Vagina (tissue), 2 donors: ENCODE data around the gene PATL1. TPM values are rescaled to one million over a fixed set of nuclear protein-coding genes. Genes with fewer than 3 reads are reported as not detected.
"Not testable (repeated sequence)": the region's sequence is repeated elsewhere in the genome, so short reads cannot be mapped to it uniquely, and the experiment has no call there.

Experiments
- DNase-seq, 2 donors: peaks; one replicate each; pipeline ENCODE4 v3.0.0-alpha.2; 2017; ENCODE audit errors: extremely low spot score in 2 of 2
- H3K27ac ChIP-seq: fragments of 200-600 bp; sonication (generic); one replicate; pipeline ENCODE4 v1.5.1; 2019
- H3K27me3 ChIP-seq: fragments of 200-600 bp; sonication (generic); one replicate; pipeline ENCODE4 v1.5.1; 2019
- H3K36me3 ChIP-seq, 2 donors: fragments of 200-600 bp; sonication (generic); one replicate each; pipeline ENCODE4 v1.5.1; 2017 to 2019
- H3K4me1 ChIP-seq: fragments of 200-600 bp; sonication (generic); one replicate; pipeline ENCODE4 v1.5.1; 2019
- H3K4me3 ChIP-seq, 2 donors: fragments of 200-600 bp; sonication (generic); 1 replicate in 1 of 2; 2 replicates in 1 of 2; pipeline ENCODE4 v1.5.1; 2016 to 2019
- H3K9me3 ChIP-seq: fragments of 200-600 bp; sonication (generic); one replicate; pipeline ENCODE4 v1.5.1; 2019
- POLR2A ChIP-seq, 2 donors: fragments of 450-650 bp; IDR thresholded peaks; one replicate each; pipeline ENCODE4 v1.6.1; 2017; ENCODE audit warnings: antibody characterized with exemption in 2 of 2, mild to moderate bottlenecking in 2 of 2, moderate library complexity in 2 of 2
- POLR2AphosphoS5 ChIP-seq, 2 donors: sonication (generic); formaldehyde crosslinking; IDR thresholded peaks; one replicate each; pipeline ENCODE4 v1.9.0; 2017; ENCODE audit warnings: antibody characterized with exemption in 2 of 2, mild to moderate bottlenecking in 2 of 2, low read depth in 1 of 2; ENCODE audit not compliant: insufficient read depth in 1 of 2
- intact Hi-C: fragments of 100-400 bp; cut with DNase I; formaldehyde crosslinking; loops from one replicate; pipeline ENCODE4 v1.15.1; 2023
- total RNA-seq: library from RNA; depleted of rRNA; stranded (reverse); fragments of >200 nt; gene quantifications from one replicate; pipeline ENCODE4 v1.2.3, GENCODE V29; 2016
- TF ChIP-seq, protein P1 (sequence below), 3 experiments: fragments of 450-650 bp in 2 of 3; fragments of 200-600 bp in 1 of 3; sonication (generic) in 1 of 3; IDR thresholded peaks; one replicate each; pipeline ENCODE4 v1.5.1; 2017 to 2019; ENCODE audit warnings: antibody characterized with exemption in 3 of 3, mild to moderate bottlenecking in 2 of 3, moderate library complexity in 2 of 3

The PATL1 gene
- total RNA-seq, 1 donor from 2014 or later = 14.5 TPM

DNA sequence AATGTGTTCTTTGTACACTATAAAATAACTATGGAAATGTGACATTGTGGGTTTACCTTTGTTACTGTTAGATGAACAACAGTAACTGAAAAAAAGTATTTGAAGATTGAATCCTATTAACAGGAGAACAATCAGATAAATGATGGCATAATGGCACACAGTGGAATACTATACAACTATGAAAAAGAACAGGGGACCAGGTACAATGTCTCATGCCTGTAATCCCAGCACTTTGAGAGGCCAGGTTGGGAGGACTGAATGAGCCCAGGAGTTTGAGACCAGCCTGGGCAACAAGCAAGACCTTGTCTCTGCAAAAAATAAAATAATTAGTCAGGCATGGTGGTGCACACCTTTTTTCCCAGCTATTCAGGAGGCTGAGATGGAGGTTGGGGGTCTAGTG lies 38.8 kb downstream of the PATL1 start:
- Histone ChIP-seq H3K27ac (no peak overlapping the region), H3K9me3 (no peaks in the 10 kb centered on the region), H3K4me1 (no peaks in the 10 kb centered on the region), H3K27me3 (no peaks in the 10 kb centered on the region), H3K36me3 (peaks cover 0 to 3% of the 10 kb centered on the region in 2 donors), H3K4me3 (no peak overlapping the region)
- TF ChIP-seq, protein P1, sequence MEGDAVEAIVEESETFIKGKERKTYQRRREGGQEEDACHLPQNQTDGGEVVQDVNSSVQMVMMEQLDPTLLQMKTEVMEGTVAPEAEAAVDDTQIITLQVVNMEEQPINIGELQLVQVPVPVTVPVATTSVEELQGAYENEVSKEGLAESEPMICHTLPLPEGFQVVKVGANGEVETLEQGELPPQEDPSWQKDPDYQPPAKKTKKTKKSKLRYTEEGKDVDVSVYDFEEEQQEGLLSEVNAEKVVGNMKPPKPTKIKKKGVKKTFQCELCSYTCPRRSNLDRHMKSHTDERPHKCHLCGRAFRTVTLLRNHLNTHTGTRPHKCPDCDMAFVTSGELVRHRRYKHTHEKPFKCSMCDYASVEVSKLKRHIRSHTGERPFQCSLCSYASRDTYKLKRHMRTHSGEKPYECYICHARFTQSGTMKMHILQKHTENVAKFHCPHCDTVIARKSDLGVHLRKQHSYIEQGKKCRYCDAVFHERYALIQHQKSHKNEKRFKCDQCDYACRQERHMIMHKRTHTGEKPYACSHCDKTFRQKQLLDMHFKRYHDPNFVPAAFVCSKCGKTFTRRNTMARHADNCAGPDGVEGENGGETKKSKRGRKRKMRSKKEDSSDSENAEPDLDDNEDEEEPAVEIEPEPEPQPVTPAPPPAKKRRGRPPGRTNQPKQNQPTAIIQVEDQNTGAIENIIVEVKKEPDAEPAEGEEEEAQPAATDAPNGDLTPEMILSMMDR (IDR thresholded peaks at IDR 0.05) = no peak
- TF ChIP-seq POLR2A (IDR thresholded peaks at IDR 0.05) (no peak), POLR2AphosphoS5 (IDR thresholded peaks at IDR 0.05; ENCODE audit: insufficient read depth in 1 of 2, low read depth in 1 of 2) (no peak)
- DNase-seq = no peak
- intact Hi-C loops = no loop called here

DNA sequence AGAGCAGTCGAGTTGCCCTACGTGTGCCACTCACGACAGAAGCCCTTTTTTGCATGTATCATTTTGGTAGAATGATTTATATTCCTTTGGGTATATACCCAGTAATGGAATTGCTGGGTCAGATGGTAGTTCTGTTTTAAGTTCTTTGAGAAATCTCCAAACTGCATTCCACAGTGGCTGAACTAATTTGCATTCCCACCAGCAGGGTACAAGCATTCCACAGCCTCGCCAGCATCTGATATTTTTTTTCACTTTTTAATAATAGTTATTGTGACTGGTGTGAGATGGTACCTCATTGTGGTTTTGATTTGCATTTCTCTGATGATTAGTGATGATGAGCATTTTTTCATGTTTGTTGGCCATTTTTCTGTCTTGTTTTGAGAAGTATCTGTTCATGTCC lies 41.9 kb downstream of the PATL1 start:
- DNase-seq, H3K36me3 ChIP-seq, H3K4me3 ChIP-seq, H3K27ac ChIP-seq, H3K9me3 ChIP-seq, H3K4me1 ChIP-seq, H3K27me3 ChIP-seq, intact Hi-C loops: not testable (repeated sequence)

DNA sequence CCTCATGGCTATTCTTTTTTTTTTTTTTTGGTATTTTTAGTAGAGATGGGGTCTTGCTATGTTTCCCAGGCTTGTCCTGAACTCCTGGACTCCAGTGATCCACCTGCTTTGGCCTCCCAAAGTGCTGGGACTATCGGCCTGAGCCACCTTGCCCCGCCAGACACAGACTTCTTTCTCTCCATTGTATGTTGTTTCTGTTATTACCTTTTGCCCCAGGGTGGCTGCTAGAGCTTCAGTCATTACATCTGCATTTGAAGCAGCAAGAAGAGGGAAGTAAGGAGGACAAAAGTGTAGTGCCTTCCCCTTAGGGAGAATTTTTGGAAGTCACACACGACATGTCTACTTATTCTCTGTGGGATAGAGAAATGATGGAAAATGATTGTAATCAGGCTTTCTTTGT lies 43.1 kb downstream of the PATL1 start:
- Histone ChIP-seq H3K36me3 (no peaks in the 10 kb centered on the region), H3K4me1 (no peaks in the 10 kb centered on the region), H3K4me3 (no peak overlapping the region), H3K27ac (no peak overlapping the region), H3K9me3 (no peaks in the 10 kb centered on the region), H3K27me3 (no peaks in the 10 kb centered on the region)
- intact Hi-C loops = no loop called here
- no peak for DNase-seq
- TF ChIP-seq POLR2AphosphoS5 (IDR thresholded peaks at IDR 0.05; ENCODE audit: insufficient read depth in 1 of 2, low read depth in 1 of 2) (no peak), POLR2A (IDR thresholded peaks at IDR 0.05) (no peak)
- TF ChIP-seq, protein P1 (IDR thresholded peaks at IDR 0.05) = no peak

DNA sequence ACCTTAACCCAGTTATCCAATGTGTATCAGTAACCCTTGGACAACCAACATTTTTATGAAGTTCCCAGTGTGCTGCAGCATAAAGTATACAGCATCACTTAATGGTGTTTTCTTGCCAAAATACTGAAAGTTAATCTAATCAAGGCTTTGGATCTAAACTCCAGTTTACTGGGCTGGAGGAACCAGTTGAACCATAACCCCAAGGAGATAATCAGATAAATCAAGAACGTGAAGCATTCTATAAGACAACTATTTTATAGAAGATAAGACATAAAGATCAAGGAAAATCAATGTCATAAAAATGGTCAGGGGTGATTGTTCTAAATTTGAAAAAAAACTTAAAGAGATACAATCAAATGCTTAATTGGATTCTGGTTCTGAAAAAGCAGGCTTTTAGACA lies 51.0 kb downstream of the PATL1 start:
- no peaks in the 10 kb centered on the region for H3K27me3 ChIP-seq
- H3K27ac ChIP-seq = no peak overlapping the region
- H3K9me3 ChIP-seq = no peaks in the 10 kb centered on the region
- no peaks in the 10 kb centered on the region for H3K36me3 ChIP-seq
- no peak overlapping the region for H3K4me3 ChIP-seq
- TF ChIP-seq, protein P1 (IDR thresholded peaks at IDR 0.05) = no peak
- TF ChIP-seq POLR2A (IDR thresholded peaks at IDR 0.05) = no peak
- TF ChIP-seq POLR2AphosphoS5 (IDR thresholded peaks at IDR 0.05; ENCODE audit: insufficient read depth in 1 of 2, low read depth in 1 of 2) = no peak
- intact Hi-C loops = loop anchor here (10.0 kb wide), 1 partner anchor 53 kb away; no protein-coding TSS in a partner anchor
- DNase-seq = no peak
- H3K4me1 ChIP-seq = peaks cover 29% of the 10 kb centered on the region

DNA sequence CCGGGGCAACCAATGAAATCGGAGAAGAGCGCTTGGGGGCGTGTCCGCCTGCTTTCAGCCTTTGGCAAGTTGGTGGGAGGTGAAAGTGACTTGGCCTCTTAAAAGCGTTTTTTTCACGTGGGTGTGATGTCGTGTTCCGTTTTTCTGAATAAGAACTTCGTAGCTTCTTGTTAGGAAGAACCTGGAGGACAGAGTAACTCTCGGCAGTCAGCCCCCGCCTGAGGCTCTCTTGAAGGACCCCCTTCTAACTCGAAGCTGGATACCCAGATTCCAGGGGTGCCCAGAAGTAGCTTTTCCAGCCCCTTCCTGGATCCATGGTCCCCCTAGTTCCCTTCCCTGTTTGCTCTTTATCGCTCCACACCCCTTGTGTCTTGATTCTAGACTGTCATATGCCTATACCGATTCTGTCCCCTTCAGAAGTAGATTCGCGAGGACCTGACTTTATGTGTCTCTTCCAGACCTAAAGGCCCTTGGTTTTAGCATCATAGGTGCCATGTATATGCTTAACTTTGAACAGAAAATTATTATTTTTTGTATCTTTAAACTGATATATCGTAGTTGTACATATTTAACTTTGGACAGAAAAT lies 52.3 kb downstream of the PATL1 start:
- DNase-seq = no peak
- H3K27me3 ChIP-seq = no peaks in the 10 kb centered on the region
- H3K36me3 ChIP-seq = no peaks in the 10 kb centered on the region
- H3K4me3 ChIP-seq = peak overlapping the region; percentile 50 to 71
- peaks cover 43% of the 10 kb centered on the region for H3K4me1 ChIP-seq
- no peaks in the 10 kb centered on the region for H3K9me3 ChIP-seq
- intact Hi-C loops = loop anchor here (10.0 kb wide), 1 partner anchor 52 kb away; no protein-coding TSS in a partner anchor
- TF ChIP-seq POLR2AphosphoS5 (IDR thresholded peaks at IDR 0.05; ENCODE audit: insufficient read depth in 1 of 2, low read depth in 1 of 2) (peak in 1 of 2 donors; percentile 5), POLR2A (IDR thresholded peaks at IDR 0.05) (no peak)
- TF ChIP-seq, protein P1 (IDR thresholded peaks at IDR 0.05) = no peak
- H3K27ac ChIP-seq = peak overlapping the region; percentile 92
